ENCODE data around the gene SETD1A.

SETD1A gene

DNA sequence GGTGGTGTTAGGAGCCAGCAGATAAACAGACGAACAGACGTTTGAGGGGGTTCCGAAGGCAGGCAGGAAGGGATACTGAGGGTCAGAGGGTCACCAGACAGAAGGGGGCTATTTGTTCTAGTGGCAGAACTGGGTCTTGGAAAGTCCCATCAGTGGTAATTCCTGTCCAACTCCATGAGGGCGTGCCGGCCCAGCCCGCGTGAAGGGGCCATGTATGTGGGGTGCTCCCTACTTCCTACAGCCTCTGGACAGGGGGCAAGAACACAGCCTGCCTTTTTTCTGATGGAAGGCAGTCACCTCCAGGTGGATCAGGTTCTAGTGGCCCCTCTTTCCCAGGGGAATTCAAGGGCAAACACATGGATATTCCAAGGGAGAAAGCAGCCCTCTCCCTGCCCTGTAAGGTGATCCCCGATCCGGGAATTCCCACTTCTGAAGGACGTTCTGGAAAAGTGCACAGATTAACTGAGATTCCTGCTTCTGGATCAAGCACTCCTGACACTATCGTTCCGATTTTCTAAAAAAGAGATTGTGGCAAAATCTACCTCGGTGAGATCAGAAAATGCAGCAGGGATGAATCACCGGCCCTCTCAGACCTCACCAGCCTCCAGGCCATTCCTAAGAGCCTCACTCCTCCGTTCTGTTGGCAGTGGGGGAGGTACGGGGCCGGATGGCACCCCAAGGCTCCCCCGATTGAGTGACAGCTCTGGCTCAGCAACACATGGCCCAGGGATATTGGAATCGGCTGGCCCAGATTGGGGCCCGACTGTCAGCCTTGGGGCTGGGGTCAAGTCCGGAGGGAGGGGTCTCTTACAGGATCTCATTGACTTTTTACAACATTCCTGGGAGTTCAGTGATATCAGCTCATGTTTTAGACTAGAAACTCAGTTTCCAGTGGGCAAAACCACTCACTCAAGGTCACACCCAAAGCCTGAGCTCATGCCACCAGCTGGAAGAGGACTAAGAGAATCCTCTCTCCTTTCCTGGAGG is 40.5 kb downstream of the SETD1A start:
- H3K4me3 ChIP-seq (ENCODE audit: low read depth, low read length), result no peak overlapping the region
- TF ChIP-seq MYC (IDR thresholded peaks at IDR 0.05; ENCODE audit: low read depth, low read length) (no peak), MAX (IDR thresholded peaks at IDR 0.05; ENCODE audit: low read depth, low read length) (no peak), POLR2A (IDR thresholded peaks at IDR 0.05; ENCODE audit: extremely low read depth, insufficient read length) (no peak)
- TF ChIP-seq, protein P1, sequence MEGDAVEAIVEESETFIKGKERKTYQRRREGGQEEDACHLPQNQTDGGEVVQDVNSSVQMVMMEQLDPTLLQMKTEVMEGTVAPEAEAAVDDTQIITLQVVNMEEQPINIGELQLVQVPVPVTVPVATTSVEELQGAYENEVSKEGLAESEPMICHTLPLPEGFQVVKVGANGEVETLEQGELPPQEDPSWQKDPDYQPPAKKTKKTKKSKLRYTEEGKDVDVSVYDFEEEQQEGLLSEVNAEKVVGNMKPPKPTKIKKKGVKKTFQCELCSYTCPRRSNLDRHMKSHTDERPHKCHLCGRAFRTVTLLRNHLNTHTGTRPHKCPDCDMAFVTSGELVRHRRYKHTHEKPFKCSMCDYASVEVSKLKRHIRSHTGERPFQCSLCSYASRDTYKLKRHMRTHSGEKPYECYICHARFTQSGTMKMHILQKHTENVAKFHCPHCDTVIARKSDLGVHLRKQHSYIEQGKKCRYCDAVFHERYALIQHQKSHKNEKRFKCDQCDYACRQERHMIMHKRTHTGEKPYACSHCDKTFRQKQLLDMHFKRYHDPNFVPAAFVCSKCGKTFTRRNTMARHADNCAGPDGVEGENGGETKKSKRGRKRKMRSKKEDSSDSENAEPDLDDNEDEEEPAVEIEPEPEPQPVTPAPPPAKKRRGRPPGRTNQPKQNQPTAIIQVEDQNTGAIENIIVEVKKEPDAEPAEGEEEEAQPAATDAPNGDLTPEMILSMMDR (IDR thresholded peaks at IDR 0.05; ENCODE audit: low read depth, low read length), result no peak
- no peak for DNase-seq (ENCODE audit: low read depth)

DNA sequence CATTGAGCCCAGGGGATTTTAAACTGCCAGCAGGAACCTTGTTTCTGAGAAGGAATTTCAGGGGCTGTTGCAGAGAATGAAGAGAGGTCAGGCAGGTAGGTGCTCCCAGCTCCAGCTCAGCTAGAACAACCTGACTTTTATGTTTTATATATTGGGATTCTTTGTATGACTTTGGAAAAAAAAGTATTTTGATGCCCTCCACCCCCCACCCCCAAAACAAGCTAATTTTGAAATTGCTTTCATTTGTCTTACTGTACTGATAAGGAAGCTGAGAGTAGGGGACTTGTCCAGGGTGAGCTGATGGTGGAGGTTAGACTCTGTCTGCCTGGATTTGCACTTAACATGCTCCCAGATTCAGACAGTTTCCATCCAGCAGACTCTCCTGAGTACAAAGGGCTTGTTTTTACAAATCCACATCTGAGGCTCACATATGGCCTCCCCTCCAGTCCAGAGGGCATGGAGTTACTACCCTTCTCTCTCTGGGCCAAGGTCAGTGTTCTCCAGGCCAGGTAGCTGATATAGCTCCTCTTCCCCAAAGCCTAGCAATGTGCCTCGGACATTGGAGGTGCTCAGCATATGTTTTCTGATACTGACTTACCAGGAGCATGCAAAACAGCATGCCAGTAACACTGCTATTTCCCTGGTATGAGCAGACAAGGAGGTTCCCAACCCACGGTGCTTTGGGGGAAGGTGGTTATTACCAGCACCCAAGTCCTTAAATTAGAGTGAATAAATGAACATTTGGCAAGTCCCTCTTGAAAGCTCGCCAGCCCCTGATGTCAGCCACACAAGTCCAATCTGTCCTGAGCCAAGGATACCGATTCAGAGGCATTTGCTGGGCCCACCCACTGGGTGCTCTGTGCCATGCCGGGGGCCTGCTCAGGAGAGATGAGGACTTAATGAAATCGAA is 41.6 kb downstream of the SETD1A start:
- H3K4me3 ChIP-seq (ENCODE audit: low read depth, low read length), result no peak overlapping the region
- peak; percentile 6 for DNase-seq (ENCODE audit: low read depth)
- TF ChIP-seq MAX (IDR thresholded peaks at IDR 0.05; ENCODE audit: low read depth, low read length), result no peak
- no peak for TF ChIP-seq MYC (IDR thresholded peaks at IDR 0.05; ENCODE audit: low read depth, low read length)
- no peak for TF ChIP-seq POLR2A (IDR thresholded peaks at IDR 0.05; ENCODE audit: extremely low read depth, insufficient read length)
- TF ChIP-seq, protein P1 (IDR thresholded peaks at IDR 0.05; ENCODE audit: low read depth, low read length), result no peak

- TF ChIP-seq POLR2A (IDR thresholded peaks at IDR 0.05; ENCODE audit: extremely low read depth, insufficient read length), result no peak
- TF ChIP-seq MAX (IDR thresholded peaks at IDR 0.05; ENCODE audit: low read depth, low read length), result no peak
- no peak for DNase-seq (ENCODE audit: low read depth)
- H3K4me3 ChIP-seq (ENCODE audit: low read depth, low read length), result no peak overlapping the region
These were observed 43.3 kb downstream of the SETD1A start for GRCh38 chr16:31000671-31001382.

- H3K4me3 ChIP-seq (ENCODE audit: low read depth, low read length), result no peak overlapping the region
- TF ChIP-seq MAX (IDR thresholded peaks at IDR 0.05; ENCODE audit: low read depth, low read length) (no peak), MYC (IDR thresholded peaks at IDR 0.05; ENCODE audit: low read depth, low read length) (no peak), POLR2A (IDR thresholded peaks at IDR 0.05; ENCODE audit: extremely low read depth, insufficient read length) (no peak)
- TF ChIP-seq, protein P1 (IDR thresholded peaks at IDR 0.05; ENCODE audit: low read depth, low read length), result no peak
- DNase-seq (ENCODE audit: low read depth), result no peak
These were observed 44.1 kb downstream of the SETD1A start for GRCh38 chr16:31001507-31002249.

- DNase-seq (ENCODE audit: low read depth), result no peak
- H3K4me3 ChIP-seq (ENCODE audit: low read depth, low read length), result no peak overlapping the region
- TF ChIP-seq, protein P1 (IDR thresholded peaks at IDR 0.05; ENCODE audit: low read depth, low read length), result no peak
- TF ChIP-seq POLR2A (IDR thresholded peaks at IDR 0.05; ENCODE audit: extremely low read depth, insufficient read length), result no peak
- TF ChIP-seq MAX (IDR thresholded peaks at IDR 0.05; ENCODE audit: low read depth, low read length), result no peak
- no peak for TF ChIP-seq MYC (IDR thresholded peaks at IDR 0.05; ENCODE audit: low read depth, low read length)
These were observed 44.7 kb downstream of the SETD1A start for GRCh38 chr16:31002250-31002700.

Data from NB4 (cell line).